Ascending aorta (tissue), 2 donors: ENCODE measurements around the gene LMBRD1. TPM values are rescaled to one million over a fixed set of nuclear protein-coding genes. Genes with fewer than 3 reads are reported as not detected.

Experiments used
- DNase-seq, 2 donors: peaks; one replicate each; pipeline ENCODE4 v3.0.0-alpha.2; 2019; ENCODE audit warnings: low spot score in 2 of 2
- H3K27ac ChIP-seq, 2 donors: fragments of 200-600 bp; sonication (generic); one replicate each; pipeline ENCODE4 v1.5.1; 2016 to 2017; ENCODE audit warnings: mild to moderate bottlenecking in 1 of 2
- H3K27me3 ChIP-seq: fragments of 200-600 bp; sonication (generic); one replicate; pipeline ENCODE4 v1.5.1; 2017
- H3K36me3 ChIP-seq, 2 donors: fragments of 200-600 bp; sonication (generic); one replicate each; pipeline ENCODE4 v1.5.1; 2016
- H3K4me1 ChIP-seq, 2 donors: fragments of 200-600 bp; sonication (generic); one replicate each; pipeline ENCODE4 v1.5.1; 2016 to 2017; ENCODE audit warnings: mild to moderate bottlenecking in 1 of 2
- H3K4me3 ChIP-seq, 2 donors: fragments of 200-600 bp; sonication (generic); one replicate each; pipeline ENCODE4 v1.5.1; 2016 to 2017; ENCODE audit warnings: mild to moderate bottlenecking in 1 of 2
- H3K9me3 ChIP-seq, 2 donors: fragments of 200-600 bp; sonication (generic); one replicate each; pipeline ENCODE4 v1.5.1; 2016
- CTCF ChIP-seq, 3 experiments: fragments of 200-600 bp in 2 of 3; fragments of 450-650 bp in 1 of 3; sonication (generic) in 2 of 3; IDR thresholded peaks; one replicate each; pipeline ENCODE4 v1.5.1; 2016 to 2019; ENCODE audit warnings: antibody characterized with exemption in 3 of 3, mild to moderate bottlenecking in 1 of 3, moderate library complexity in 1 of 3
- intact Hi-C: fragments of 100-400 bp; cut with DNase I; formaldehyde crosslinking; loops from one replicate; pipeline ENCODE4 v1.15.1; 2023
- total RNA-seq: library from RNA; depleted of rRNA; stranded (reverse); fragments of >200 nt; gene quantifications from one replicate; pipeline ENCODE4 v1.1.0, GENCODE V29; 2016

LMBRD1 gene
- total RNA-seq, 1 donor from 2014 or later: 31.1 TPM

GRCh38 chr6:69761853-69762252, 35.0 kb downstream of the LMBRD1 start:
- Histone ChIP-seq H3K27me3 (no peaks in the 10 kb centered on the region), H3K4me1 (no peaks in the 10 kb centered on the region), H3K9me3 (no peaks in the 10 kb centered on the region), H3K36me3 (peaks cover 0 to 5% of the 10 kb centered on the region in 2 donors), H3K27ac (no peak overlapping the region), H3K4me3 (no peak overlapping the region)
- DNase-seq: no peak
- intact Hi-C loops: no loop called here
- no peak for TF ChIP-seq CTCF (IDR thresholded peaks at IDR 0.05)

- Histone ChIP-seq H3K4me3 (no peak overlapping the region), H3K4me1 (no peaks in the 10 kb centered on the region), H3K27ac (no peak overlapping the region), H3K27me3 (no peaks in the 10 kb centered on the region), H3K9me3 (no peaks in the 10 kb centered on the region), H3K36me3 (peaks cover 0 to 5% of the 10 kb centered on the region in 2 donors)
- TF ChIP-seq CTCF (IDR thresholded peaks at IDR 0.05): no peak
- intact Hi-C loops: no loop called here
- no peak for DNase-seq
Observed at GRCh38 chr6:69758214-69758613, 38.6 kb downstream of the LMBRD1 start.

- H3K4me3 ChIP-seq: no peak overlapping the region
- no peak for TF ChIP-seq CTCF (IDR thresholded peaks at IDR 0.05)
- H3K27ac ChIP-seq: no peak overlapping the region
- intact Hi-C loops: no loop called here
- no peaks in the 10 kb centered on the region for H3K9me3 ChIP-seq
- H3K4me1 ChIP-seq: no peaks in the 10 kb centered on the region
- no peak for DNase-seq
- H3K27me3 ChIP-seq: no peaks in the 10 kb centered on the region
- H3K36me3 ChIP-seq: peaks cover 0 to 2% of the 10 kb centered on the region in 2 donors
Observed at GRCh38 chr6:69756907-69757306, 39.9 kb downstream of the LMBRD1 start.

- no peaks in the 10 kb centered on the region for H3K27me3 ChIP-seq
- DNase-seq: no peak
- H3K4me3 ChIP-seq: no peak overlapping the region
- no peaks in the 10 kb centered on the region for H3K9me3 ChIP-seq
- TF ChIP-seq CTCF (IDR thresholded peaks at IDR 0.05): no peak
- no peak overlapping the region for H3K27ac ChIP-seq
- intact Hi-C loops: no loop called here
- no peaks in the 10 kb centered on the region for H3K36me3 ChIP-seq
- H3K4me1 ChIP-seq: no peaks in the 10 kb centered on the region
Observed at GRCh38 chr6:69756366-69756765, 40.4 kb downstream of the LMBRD1 start.

GRCh38 chr6:69735027-69735426, 61.8 kb downstream of the LMBRD1 start:
- no peaks in the 10 kb centered on the region for H3K36me3 ChIP-seq
- no peak for TF ChIP-seq CTCF (IDR thresholded peaks at IDR 0.05)
- H3K4me3 ChIP-seq: no peak overlapping the region
- H3K27me3 ChIP-seq: no peaks in the 10 kb centered on the region
- no peaks in the 10 kb centered on the region for H3K4me1 ChIP-seq
- DNase-seq: no peak
- H3K9me3 ChIP-seq: no peaks in the 10 kb centered on the region
- no peak overlapping the region for H3K27ac ChIP-seq
- intact Hi-C loops: loop anchor here (10.0 kb wide), 1 partner anchor 370 kb away; no protein-coding TSS in a partner anchor

- intact Hi-C loops: loop anchor here (10.0 kb wide), 1 partner anchor 372 kb away; no protein-coding TSS in a partner anchor
Observed at GRCh38 chr6:69732640-69733039, 64.2 kb downstream of the LMBRD1 start.

More at GRCh38 chr6:69732640-69733039, 64.2 kb downstream of the LMBRD1 start:
- Histone ChIP-seq H3K4me1 (no peaks in the 10 kb centered on the region), H3K9me3 (no peaks in the 10 kb centered on the region), H3K4me3 (no peak overlapping the region), H3K27me3 (no peaks in the 10 kb centered on the region), H3K27ac (no peak overlapping the region), H3K36me3 (no peaks in the 10 kb centered on the region)
- no peak for TF ChIP-seq CTCF (IDR thresholded peaks at IDR 0.05)
- no peak for DNase-seq
